BLaER1 treated with 17β-estradiol and CSF1 and Interleukin-3, amounts not matched to agents 10 nM and 100 nM (cell line): ENCODE results near the gene ZNF384.
A peak's percentile ranks its signal among the peaks of the same experiment; 100 is the strongest.

Experiments
- H3K27ac ChIP-seq, 11 experiments: shearing (Covaris generic); formaldehyde crosslinking; 2 replicates each; pipeline ENCODE4 v1.8.1; 2022
- H3K27me3 ChIP-seq, 11 experiments: shearing (Covaris generic); formaldehyde crosslinking; 2 replicates each; pipeline ENCODE4 v1.8.1; 2022
- H3K36me3 ChIP-seq, 11 experiments: shearing (Covaris generic); formaldehyde crosslinking; 2 replicates each; pipeline ENCODE4 v1.8.1; 2022
- H3K4me1 ChIP-seq, 10 experiments: shearing (Covaris generic); formaldehyde crosslinking; 2 replicates each; pipeline ENCODE4 v1.8.1; 2022
- H3K4me2 ChIP-seq, 11 experiments: shearing (Covaris generic); formaldehyde crosslinking; 2 replicates each; pipeline ENCODE4 v1.8.1; 2022
- H3K4me3 ChIP-seq, 10 experiments: shearing (Covaris generic); formaldehyde crosslinking; 2 replicates each; pipeline ENCODE4 v1.8.1; 2022
- H3K9ac ChIP-seq, 11 experiments: shearing (Covaris generic); formaldehyde crosslinking; 2 replicates each; pipeline ENCODE4 v1.8.1; 2022
- H3K9me3 ChIP-seq, 11 experiments: shearing (Covaris generic); formaldehyde crosslinking; replicated peaks in 1 of 11; 2 replicates each; pipeline ENCODE4 v1.8.1; 2022
- H4K20me1 ChIP-seq, 11 experiments: shearing (Covaris generic); formaldehyde crosslinking; 2 replicates each; pipeline ENCODE4 v1.8.1; 2022
- Cebpa-rat ChIP-seq, 11 experiments: shearing (Covaris generic); IDR thresholded peaks; 2 replicates each; pipeline ENCODE4 v1.8.1; 2022

The ZNF384 gene

DNA sequence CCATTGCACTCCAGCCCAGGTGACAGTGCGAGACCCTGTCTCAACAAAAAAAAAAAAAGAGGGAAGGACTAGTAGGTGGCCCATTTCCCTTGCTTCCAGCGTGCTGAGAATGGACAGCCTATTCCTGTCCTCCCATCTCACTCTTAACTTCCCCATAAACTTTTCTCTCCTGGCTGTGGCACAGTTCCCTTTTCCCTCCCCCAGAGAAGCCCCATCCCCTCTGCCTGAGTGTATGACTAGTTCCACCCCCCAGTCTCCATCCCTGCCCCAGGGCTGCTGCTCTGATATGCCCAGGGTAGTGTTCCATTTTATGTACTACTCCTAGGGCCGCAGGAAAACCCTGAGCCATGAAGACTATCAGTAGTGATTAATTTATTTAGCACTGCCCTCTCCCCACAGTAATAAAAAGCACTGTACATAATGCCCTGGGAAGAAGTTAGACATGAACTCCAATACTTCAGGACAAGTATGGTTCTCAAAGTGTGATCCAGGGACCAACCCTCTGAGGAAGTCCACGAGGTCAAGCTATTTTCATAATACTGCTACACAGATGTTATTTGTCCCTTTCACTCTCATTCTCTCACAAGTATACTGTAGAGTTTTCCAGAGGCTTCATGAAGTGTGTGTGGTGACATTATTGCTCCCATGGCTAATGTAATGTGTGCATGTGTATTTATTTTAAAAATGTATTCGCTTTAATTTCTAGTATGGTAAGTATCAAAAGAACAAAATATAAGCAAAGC is 70.5 kb downstream of the ZNF384 start:
- peak overlapping the region; percentile 20 to 88 (median 37); a peak in 18 of 22 replicates for H3K4me2 ChIP-seq
- H3K27me3 ChIP-seq, result no peaks in the 10 kb centered on the region
- H3K4me1 ChIP-seq, result peaks cover 42 to 87% (median 57%) of the 10 kb centered on the region in 10 experiments
- H3K4me3 ChIP-seq, result no peak overlapping the region
- peak overlapping the region in 4 of 11 experiments; percentile 3 to 23 (median 6); a peak in 4 of 22 replicates for H3K27ac ChIP-seq
- H4K20me1 ChIP-seq, result peaks cover 0 to 8% (median 0%) of the 10 kb centered on the region in 11 experiments; a peak in 4 of 22 replicates
- no peak for TF ChIP-seq Cebpa-rat (IDR thresholded peaks at IDR 0.05)
- H3K9ac ChIP-seq, result peak overlapping the region in 8 of 11 experiments; percentile 5 to 35 (median 18); a peak in 7 of 22 replicates
- no peaks in the 10 kb centered on the region for H3K9me3 ChIP-seq
- peaks cover 21 to 40% (median 26%) of the 10 kb centered on the region in 11 experiments for H3K36me3 ChIP-seq
